A549 (cell line): ENCODE data around the gene CELF2. TPM values are rescaled to one million over a fixed set of nuclear protein-coding genes. Genes with fewer than 3 reads are reported as not detected.

ENCODE experiments used
- ATAC-seq, 2 experiments: fragments of 200-7000 bp in 1 of 2; fragments of >200 bp in 1 of 2; cut with Nextera tagmentation in 1 of 2; cut with Tn5 transposase in 1 of 2; 3 replicates each; pipeline versions ENCODE4 v1.8.0 to v1.9.1; 2018 to 2020; ENCODE audit warnings: mild to moderate bottlenecking in 1 of 2, moderate library complexity in 1 of 2
- CTCF ChIA-PET: fragments of 300-600 bp; sonication (Branson Sonifier 250); formaldehyde crosslinking; extraction: SDS; loops from one replicate; lab custom pipeline; 2021; ENCODE audit warnings: antibody characterized with exemption, inconsistent platforms; lab: Yijun Ruan, JAX
- POLR2A ChIA-PET: fragments of 350-600 bp; formaldehyde crosslinking; extraction: SDS; loops from one replicate; lab custom pipeline; 2021; ENCODE audit warnings: antibody characterized with exemption, inconsistent platforms; lab: Yijun Ruan, JAX
- DNase-seq, 2 experiments: peaks; one replicate each; pipeline versions ENCODE4 v3.0.0 to v3.0.0-alpha.2; 2011 to 2016; ENCODE audit warnings: low read depth in 1 of 2, low spot score in 1 of 2
- FAIRE-seq: peaks from 2 replicates; lab custom pipeline; 2011; peaks lifted over from hg19 to GRCh38; lab: Jason Lieb, UNC
- H3K27ac ChIP-seq, 2 experiments: fragments of >200 bp; sonication (Bioruptor Twin); formaldehyde crosslinking; 3 replicates each; pipeline ENCODE4 v1.5.1; 2016 to 2017
- H3K4me1 ChIP-seq: fragments of >200 bp; sonication (Bioruptor Twin); formaldehyde crosslinking; 3 replicates; pipeline ENCODE4 v1.6.1; 2016
- H3K4me2 ChIP-seq: fragments of >200 bp; sonication (Bioruptor Twin); formaldehyde crosslinking; 3 replicates; pipeline ENCODE4 v1.6.1; 2016
- H3K4me3 ChIP-seq: fragments of >200 bp; sonication (Bioruptor Twin); formaldehyde crosslinking; 3 replicates; pipeline ENCODE4 v1.5.1; 2016
- H3K9me3 ChIP-seq: fragments of >200 bp; sonication (Bioruptor Twin); formaldehyde crosslinking; 3 replicates; pipeline ENCODE4 v1.6.1; 2016
- CBX2 ChIP-seq: fragments of 200-600 bp; sonication (generic); IDR thresholded peaks from 2 replicates; pipeline ENCODE4 v1.6.1; 2016; ENCODE audit warnings: low read depth, mild to moderate bottlenecking, borderline replicate concordance
- CEBPB ChIP-seq, 2 experiments: fragments of >200 bp in 1 of 2; sonication (Bioruptor Twin) in 1 of 2; formaldehyde crosslinking in 1 of 2; IDR thresholded peaks; 2 replicates each; pipeline ENCODE4 v1.6.1; 2012 to 2016
- CHD4 ChIP-seq: fragments of 200-600 bp; sonication (generic); IDR thresholded peaks from 2 replicates; pipeline ENCODE4 v1.6.1; 2016; ENCODE audit warnings: antibody characterized with exemption, mild to moderate bottlenecking, borderline replicate concordance
- CTCF ChIP-seq: fragments of >200 bp; sonication (Bioruptor Twin); formaldehyde crosslinking; IDR thresholded peaks from 3 replicates; pipeline ENCODE4 v1.5.1; 2016
- EHMT2 ChIP-seq: fragments of 200-600 bp; sonication (generic); IDR thresholded peaks from 2 replicates; pipeline ENCODE4 v1.6.1; 2016; ENCODE audit warnings: antibody characterized with exemption, low read depth, mild to moderate bottlenecking, moderate library complexity
- EP300 ChIP-seq, 2 experiments: fragments of >200 bp; sonication (Bioruptor Twin); formaldehyde crosslinking; IDR thresholded peaks; 2 replicates in 1 of 2; 3 replicates in 1 of 2; pipeline ENCODE4 v1.6.1; 2016 to 2017
- FOSB ChIP-seq: fragments of 250-450 bp; sonication (Bioruptor Pico); IDR thresholded peaks from 2 replicates; pipeline ENCODE4 v1.5.0; 2020; ENCODE audit warnings: mild to moderate bottlenecking, moderate library complexity
- FOXS1 ChIP-seq: fragments of 250-450 bp; sonication (Bioruptor Pico); IDR thresholded peaks from 2 replicates; pipeline ENCODE4 v1.5.0; 2020; ENCODE audit warnings: mild to moderate bottlenecking, moderate library complexity
- GATA3 ChIP-seq: IDR thresholded peaks from 2 replicates; pipeline ENCODE4 v1.6.1; 2012; ENCODE audit warnings: borderline replicate concordance
- HDAC2 ChIP-seq: fragments of 200-600 bp; sonication (generic); IDR thresholded peaks from 2 replicates; pipeline ENCODE4 v1.6.1; 2016
- HES2 ChIP-seq: fragments of >200 bp; sonication (Bioruptor Twin); formaldehyde crosslinking; IDR thresholded peaks from 2 replicates; pipeline ENCODE4 v1.6.1; 2016
- HEYL ChIP-seq: fragments of 250-450 bp; sonication (Bioruptor Pico); IDR thresholded peaks from 2 replicates; pipeline ENCODE4 v1.8.0; 2021; ENCODE audit warnings: mild to moderate bottlenecking, moderate library complexity
- HOXA7 ChIP-seq: fragments of 250-450 bp; sonication (Bioruptor Pico); IDR thresholded peaks from 2 replicates; pipeline ENCODE4 v1.5.0; 2020; ENCODE audit warnings: mild to moderate bottlenecking, moderate library complexity
- JUN ChIP-seq, 2 experiments: fragments of >200 bp; sonication (Bioruptor Twin); formaldehyde crosslinking; IDR thresholded peaks; 2 replicates in 1 of 2; 3 replicates in 1 of 2; pipeline ENCODE4 v1.6.1; 2016 to 2017
- JUNB ChIP-seq: fragments of >200 bp; sonication (Bioruptor Twin); formaldehyde crosslinking; IDR thresholded peaks from 2 replicates; pipeline ENCODE4 v1.6.1; 2016
- MAZ ChIP-seq: fragments of 150-350 bp; IDR thresholded peaks from 2 replicates; pipeline ENCODE4 v1.6.1; 2014; ENCODE audit warnings: antibody characterized with exemption, low read depth, low read length, borderline replicate concordance
- NFE2L2 ChIP-seq: fragments of 150-350 bp; conservative IDR thresholded peaks from 2 replicates; pipeline ENCODE4 v1.6.1; 2014; ENCODE audit warnings: low read length
- PBX3 ChIP-seq: IDR thresholded peaks from 2 replicates; pipeline ENCODE4 v1.6.1; 2012
- PHF8 ChIP-seq: fragments of 200-600 bp; sonication (generic); IDR thresholded peaks from 2 replicates; pipeline ENCODE4 v1.6.1; 2016; ENCODE audit warnings: low read depth, mild to moderate bottlenecking, antibody characterized with exemption, moderate library complexity, borderline replicate concordance
- RARB ChIP-seq: fragments of 250-450 bp; sonication (Bioruptor Pico); IDR thresholded peaks from 2 replicates; pipeline ENCODE4 v1.8.0; 2021; ENCODE audit warnings: mild to moderate bottlenecking, moderate library complexity
- RCOR1 ChIP-seq: fragments of 150-350 bp; IDR thresholded peaks from 2 replicates; pipeline ENCODE4 v1.6.1; 2014; ENCODE audit warnings: antibody characterized with exemption, low read length, low read depth
- RFX5 ChIP-seq: fragments of 450-650 bp; IDR thresholded peaks from 2 replicates; pipeline ENCODE4 v1.7.1; 2014; ENCODE audit warnings: antibody characterized with exemption, mild to moderate bottlenecking, moderate library complexity
- RNF2 ChIP-seq: fragments of 200-600 bp; sonication (generic); IDR thresholded peaks from 2 replicates; pipeline ENCODE4 v1.6.1; 2016; ENCODE audit warnings: low read depth, mild to moderate bottlenecking, antibody characterized with exemption, moderate library complexity, borderline replicate concordance
- TP53 ChIP-seq: fragments of 250-450 bp; sonication (Bioruptor Pico); IDR thresholded peaks from 2 replicates; pipeline ENCODE4 v1.5.0; 2021; ENCODE audit warnings: mild to moderate bottlenecking, moderate library complexity
- ZC3H11A ChIP-seq: fragments of 450-650 bp; IDR thresholded peaks from 2 replicates; pipeline ENCODE4 v1.6.1; 2014; ENCODE audit warnings: antibody characterized with exemption, mild to moderate bottlenecking
- ZFP36 ChIP-seq: fragments of 450-650 bp; IDR thresholded peaks from 2 replicates; pipeline ENCODE4 v1.6.1; 2014; ENCODE audit warnings: borderline replicate concordance; ENCODE audit not compliant: partially characterized antibody
- WGBS: methylation state at CpG from one replicate; pipeline ENCODE4 v1.1.6; 2017; ENCODE audit errors: missing lambda C conversion rate; 5-methylcytosine and 5-hydroxymethylcytosine counted together
- polyA plus RNA-seq, 4 experiments: library from polyadenylated mRNA; depleted of rRNA in 3 of 4; stranded (reverse); fragments of >200 nt; fragmentation: RNase III in 1 of 4; extraction: RNeasy Plus Mini Kit Qiagen cat#74134 plus additional on column Dnase treatment in 1 of 4; gene quantifications; 2 replicates in 3 of 4; 3 replicates in 1 of 4; pipeline ENCODE4 v1.2.3, GENCODE V29; 2011 to 2017
- TF ChIP-seq, protein P1 (sequence below): fragments of 150-350 bp; IDR thresholded peaks from 2 replicates; pipeline ENCODE4 v1.6.1; 2014; ENCODE audit warnings: low read depth, mild to moderate bottlenecking, low read length

CELF2 gene
- polyA plus RNA-seq, 2 of the 4 experiments (the other 2 are of a cell fraction): 0.01 to 0.03 TPM

GRCh38 chr10:11330383-11331045 lies 312.8 kb downstream of the CELF2 start (continued):
- TF ChIP-seq CTCF (no peak), ZFP36 (no peak), FOSB (no peak), HDAC2 (no peak)
- TF ChIP-seq, all 56 proteins: peak for 0

- Histone ChIP-seq H3K4me1 (no peaks in the 10 kb centered on the region), H3K4me2 (no peak overlapping the region), H3K4me3 (no peak overlapping the region), H3K9me3 (no peaks in the 10 kb centered on the region), H3K27ac (no peak overlapping the region)
- no peak for FAIRE-seq
- no peak for DNase-seq
- POLR2A ChIA-PET: no interaction called here
- no peak for ATAC-seq
- CTCF ChIA-PET: interaction anchor here (1.7 kb wide), 1 partner anchor 13 kb away, joined by 4 read pairs; no protein-coding TSS in a partner anchor
- no peak for TF ChIP-seq RFX5
- TF ChIP-seq HEYL (CRISPR knock-in tag): no peak
- no peak for TF ChIP-seq HOXA7 (CRISPR knock-in tag)
- TF ChIP-seq, protein P1, sequence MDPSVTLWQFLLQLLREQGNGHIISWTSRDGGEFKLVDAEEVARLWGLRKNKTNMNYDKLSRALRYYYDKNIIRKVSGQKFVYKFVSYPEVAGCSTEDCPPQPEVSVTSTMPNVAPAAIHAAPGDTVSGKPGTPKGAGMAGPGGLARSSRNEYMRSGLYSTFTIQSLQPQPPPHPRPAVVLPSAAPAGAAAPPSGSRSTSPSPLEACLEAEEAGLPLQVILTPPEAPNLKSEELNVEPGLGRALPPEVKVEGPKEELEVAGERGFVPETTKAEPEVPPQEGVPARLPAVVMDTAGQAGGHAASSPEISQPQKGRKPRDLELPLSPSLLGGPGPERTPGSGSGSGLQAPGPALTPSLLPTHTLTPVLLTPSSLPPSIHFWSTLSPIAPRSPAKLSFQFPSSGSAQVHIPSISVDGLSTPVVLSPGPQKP: no peak
- no peak for TF ChIP-seq PBX3
- no peak for TF ChIP-seq NFE2L2
- TF ChIP-seq FOXS1: no peak
- no peak for TF ChIP-seq CHD4
- TF ChIP-seq RNF2: no peak
- no peak for TF ChIP-seq ZC3H11A
- TF ChIP-seq GATA3: no peak
- no peak for TF ChIP-seq MAZ
- no peak for TF ChIP-seq CTCF
- no peak for TF ChIP-seq ZFP36
- no peak for TF ChIP-seq JUNB
- TF ChIP-seq CBX2: no peak
Measured at GRCh38 chr10:11331046-11331577, 313.4 kb downstream of the CELF2 start.

- Histone ChIP-seq H3K4me3 (no peak overlapping the region), H3K4me2 (no peak overlapping the region), H3K9me3 (no peaks in the 10 kb centered on the region), H3K27ac (no peak overlapping the region), H3K4me1 (no peaks in the 10 kb centered on the region)
- FAIRE-seq: no peak
- TF ChIP-seq HES2 (no peak), RARB (CRISPR knock-in tag) (no peak), JUN (IDR thresholded peaks at IDR 0.05) (no peak), EP300 (IDR thresholded peaks at IDR 0.05) (no peak), PHF8 (no peak), TP53 (no peak), CEBPB (IDR thresholded peaks at IDR 0.05) (no peak), EHMT2 (no peak), GATA3 (no peak), FOXS1 (no peak), CHD4 (no peak), RCOR1 (no peak), HEYL (CRISPR knock-in tag) (no peak), FOSB (no peak)
- ChIA-PET CTCF (interaction anchor here (1.7 kb wide), 1 partner anchor 14 kb away, joined by 4 read pairs; no protein-coding TSS in a partner anchor), POLR2A (no interaction called here)
- DNase-seq: no peak
- no peak for ATAC-seq
- WGBS: 39% methylated on average over 3 of the region's 3 CpGs
Measured at GRCh38 chr10:11331726-11332125, 314.1 kb downstream of the CELF2 start.
